Stimulated activated naive CD4-positive, alpha-beta T cell (primary cell): ENCODE data around the gene VTN.

Source experiments
- DNase-seq, 6 experiments: peaks; one replicate each; lab custom pipeline; 2025; lab: John Stamatoyannopoulos, UW

Gene VTN, protein sequence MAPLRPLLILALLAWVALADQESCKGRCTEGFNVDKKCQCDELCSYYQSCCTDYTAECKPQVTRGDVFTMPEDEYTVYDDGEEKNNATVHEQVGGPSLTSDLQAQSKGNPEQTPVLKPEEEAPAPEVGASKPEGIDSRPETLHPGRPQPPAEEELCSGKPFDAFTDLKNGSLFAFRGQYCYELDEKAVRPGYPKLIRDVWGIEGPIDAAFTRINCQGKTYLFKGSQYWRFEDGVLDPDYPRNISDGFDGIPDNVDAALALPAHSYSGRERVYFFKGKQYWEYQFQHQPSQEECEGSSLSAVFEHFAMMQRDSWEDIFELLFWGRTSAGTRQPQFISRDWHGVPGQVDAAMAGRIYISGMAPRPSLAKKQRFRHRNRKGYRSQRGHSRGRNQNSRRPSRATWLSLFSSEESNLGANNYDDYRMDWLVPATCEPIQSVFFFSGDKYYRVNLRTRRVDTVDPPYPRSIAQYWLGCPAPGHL

DNA sequence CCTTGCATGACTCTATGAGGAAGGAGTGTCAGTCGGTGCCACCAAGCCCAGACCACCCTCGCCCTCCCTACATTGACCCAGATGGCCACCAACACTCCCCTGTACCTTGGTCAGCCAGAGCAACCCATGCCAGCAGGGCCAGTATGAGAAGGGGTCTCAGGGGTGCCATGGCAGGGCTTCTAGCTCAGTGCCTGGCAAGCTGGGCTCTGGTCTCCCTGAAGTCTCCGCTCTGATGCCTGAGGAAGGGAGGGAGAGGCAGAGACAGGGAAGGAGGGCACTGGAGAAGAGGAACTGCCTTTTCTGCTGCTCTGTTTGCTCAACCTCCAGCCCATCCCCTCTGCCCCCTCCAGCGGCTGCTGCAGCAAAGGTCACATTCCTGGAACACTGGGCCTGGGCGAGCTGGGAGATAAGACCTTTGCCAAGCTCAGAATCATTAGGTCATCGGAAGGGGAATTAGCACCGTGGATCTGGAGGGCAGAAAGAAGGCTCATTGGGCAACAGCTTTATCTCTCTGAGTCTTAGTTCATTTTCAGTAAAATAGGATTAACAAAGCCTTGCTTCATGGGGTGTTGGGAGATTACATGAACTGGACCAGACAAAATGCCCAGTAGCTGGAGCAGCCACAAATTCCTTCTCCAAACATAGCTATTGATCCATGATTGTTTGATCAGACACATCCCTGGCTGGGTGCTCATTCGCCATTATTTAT lies at the start of gene VTN:
TSS of gene VTN (minus strand) at position 273 of the 709 bp plus-strand sequence. CDS start at position 169, 104 bp downstream.
- no peak for DNase-seq

DNA sequence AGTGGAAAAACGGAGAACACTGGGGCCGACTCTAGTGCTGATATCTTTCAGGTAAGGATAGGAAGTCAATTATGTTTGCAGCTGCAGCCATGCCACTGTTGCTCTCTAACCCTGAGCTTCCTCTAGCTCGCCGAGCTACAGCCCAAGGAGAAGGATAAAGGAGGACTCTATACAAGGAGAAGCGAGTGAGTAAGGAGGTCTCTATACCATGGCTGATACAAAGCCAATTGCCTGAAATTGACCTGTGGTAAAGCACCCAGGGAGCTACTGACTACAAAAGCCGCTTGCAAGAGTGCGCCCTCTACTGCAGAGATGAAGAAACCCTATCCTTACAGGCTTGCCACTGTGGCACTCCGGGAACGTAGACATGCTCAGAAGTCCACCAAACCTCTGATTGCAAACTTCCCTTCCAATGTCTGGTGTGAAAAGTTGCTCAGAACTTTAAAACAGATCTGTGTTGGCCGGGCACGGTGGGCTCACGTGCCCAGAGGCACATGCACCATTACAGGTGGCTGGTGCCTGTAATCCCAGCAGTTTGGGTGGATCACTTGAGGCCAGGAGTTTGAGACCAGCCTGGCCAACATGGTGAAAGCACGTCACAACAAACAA lies 46.7 kb upstream of the VTN start:
- peak in 5 of 6 experiments; percentile 7 to 59 (median 27) for DNase-seq

DNA sequence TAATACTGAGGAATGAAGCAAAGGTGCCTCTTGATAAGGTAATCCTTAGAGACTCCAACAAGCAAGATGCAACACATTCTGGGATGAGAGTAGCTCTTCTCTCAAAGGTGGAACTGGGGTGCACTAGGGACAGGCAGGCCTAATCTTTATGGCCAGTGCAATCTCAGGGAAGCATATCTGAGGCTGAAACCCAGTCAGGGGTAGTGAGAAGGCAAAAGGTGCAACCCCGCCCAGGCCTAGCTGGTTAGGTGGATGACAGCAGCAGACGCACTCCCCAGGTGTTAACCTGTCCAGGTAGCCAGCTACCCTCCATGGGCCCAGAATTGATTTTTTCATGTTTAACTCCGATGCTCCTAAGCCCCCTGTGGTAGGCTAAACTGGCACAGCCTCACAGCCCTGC lies 45.8 kb upstream of the VTN start:
- no peak for DNase-seq

DNA sequence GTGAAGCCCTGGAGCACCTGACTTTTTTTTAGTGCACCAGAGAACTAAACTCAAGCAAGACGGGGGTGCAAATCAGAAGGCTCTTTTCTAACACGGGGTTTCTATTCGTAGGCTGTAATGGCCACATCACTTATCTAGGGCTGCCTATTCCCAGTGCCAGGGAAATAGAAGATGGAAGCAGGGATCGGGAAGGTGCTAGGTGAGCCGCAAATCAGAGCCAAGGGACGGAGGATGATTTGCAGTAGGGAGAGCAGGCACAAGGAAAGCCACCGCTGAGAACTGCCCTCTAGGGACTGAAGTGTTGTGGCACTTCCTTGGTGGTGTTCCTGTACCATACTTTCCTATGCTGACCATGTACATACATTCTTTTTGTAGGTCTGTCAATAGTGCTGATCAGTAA lies 43.7 kb upstream of the VTN start:
- DNase-seq, result no peak

DNA sequence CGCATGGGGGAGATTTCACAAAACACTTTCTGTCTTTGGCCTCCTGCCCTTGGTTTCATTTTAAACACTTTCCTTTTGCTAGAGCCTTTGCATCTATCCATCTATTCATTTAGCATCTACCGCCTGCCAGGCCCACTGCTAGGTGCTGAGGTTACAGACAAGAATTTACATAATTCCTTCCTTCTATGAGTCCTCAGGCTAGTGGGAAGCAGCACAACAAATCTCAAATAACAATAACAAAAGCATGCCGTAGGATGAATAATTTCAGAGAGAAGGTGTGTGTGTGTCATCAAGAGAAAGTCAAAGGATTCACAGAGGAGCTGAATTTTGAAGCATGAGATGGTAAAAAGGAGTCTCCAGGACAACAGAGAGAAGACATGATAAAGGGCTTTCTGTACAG lies 42.0 kb upstream of the VTN start:
- no peak for DNase-seq

DNA sequence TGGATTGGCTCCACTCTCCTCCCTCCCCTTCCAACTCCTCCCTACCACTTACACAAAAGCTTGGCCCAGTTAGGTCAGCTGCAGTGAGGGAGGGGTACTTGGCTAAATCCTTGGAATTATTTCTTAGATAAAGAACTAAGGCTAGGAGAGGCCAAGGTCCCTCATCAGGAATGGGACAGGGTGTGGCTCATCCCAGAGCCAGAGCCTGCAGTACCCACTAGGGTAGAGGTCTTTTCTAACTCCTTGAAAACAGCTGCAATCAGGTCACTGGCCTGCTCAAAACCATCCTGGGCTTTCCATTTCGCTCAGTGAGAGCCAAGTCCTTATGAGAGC lies 37.8 kb upstream of the VTN start:
- no peak for DNase-seq

DNA sequence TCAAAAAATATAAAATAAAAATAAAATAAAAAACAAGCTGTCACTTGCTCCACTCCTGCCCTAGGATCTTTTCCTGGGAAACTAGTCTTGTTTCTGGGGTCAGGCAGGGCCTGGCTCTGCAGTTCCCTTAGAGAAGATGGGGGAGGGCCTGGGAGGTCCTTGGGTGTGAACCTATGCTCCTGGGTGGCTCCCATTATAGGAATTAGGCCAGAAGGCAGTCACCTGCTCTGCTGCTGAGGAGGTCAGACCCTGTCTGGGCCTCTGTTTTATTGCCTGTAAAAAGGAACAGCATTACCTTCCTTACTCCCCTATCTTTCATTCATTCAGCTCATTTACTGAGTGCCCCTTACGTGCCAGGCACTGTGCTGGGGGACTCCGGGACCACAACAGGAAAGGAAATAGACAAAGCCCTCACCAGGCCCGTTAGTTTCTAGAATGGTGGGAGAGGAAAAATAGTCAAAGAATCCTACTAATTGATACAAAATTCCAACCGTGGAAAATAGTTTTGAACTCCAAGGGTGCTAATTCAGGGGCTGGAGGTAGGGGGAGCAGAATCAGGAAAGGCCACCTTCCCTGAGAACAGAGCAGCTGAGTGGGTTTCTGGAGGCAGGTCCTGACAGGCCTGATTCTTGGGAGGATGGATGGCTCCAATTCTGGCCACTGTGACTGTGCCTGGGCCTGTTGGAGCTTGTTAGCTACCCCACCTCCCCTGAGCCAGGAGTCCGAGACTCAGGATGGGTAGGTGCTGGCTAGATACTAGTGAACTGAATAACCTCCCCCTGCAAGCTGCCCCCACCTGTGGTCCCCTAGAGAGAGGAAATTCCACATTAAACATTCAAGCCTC lies 37.2 kb upstream of the VTN start:
- DNase-seq, result no peak

DNA sequence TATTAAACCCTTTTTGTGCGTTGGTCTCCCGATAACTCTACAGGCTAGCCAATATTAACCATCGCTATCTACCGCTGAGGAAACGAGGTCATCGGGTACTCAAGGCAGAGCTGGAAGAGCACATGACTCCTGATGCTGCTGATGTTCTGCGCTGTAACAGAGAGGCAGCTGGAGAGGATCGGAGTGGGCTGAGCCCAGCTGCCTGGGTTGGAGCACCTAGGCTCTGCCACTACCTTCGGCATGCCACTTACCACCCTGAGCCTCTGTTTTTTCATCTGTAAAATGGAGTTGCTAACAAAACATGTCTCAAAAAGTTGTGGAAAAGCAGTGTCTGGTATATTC lies 36.3 kb upstream of the VTN start:
- DNase-seq, result no peak

DNA sequence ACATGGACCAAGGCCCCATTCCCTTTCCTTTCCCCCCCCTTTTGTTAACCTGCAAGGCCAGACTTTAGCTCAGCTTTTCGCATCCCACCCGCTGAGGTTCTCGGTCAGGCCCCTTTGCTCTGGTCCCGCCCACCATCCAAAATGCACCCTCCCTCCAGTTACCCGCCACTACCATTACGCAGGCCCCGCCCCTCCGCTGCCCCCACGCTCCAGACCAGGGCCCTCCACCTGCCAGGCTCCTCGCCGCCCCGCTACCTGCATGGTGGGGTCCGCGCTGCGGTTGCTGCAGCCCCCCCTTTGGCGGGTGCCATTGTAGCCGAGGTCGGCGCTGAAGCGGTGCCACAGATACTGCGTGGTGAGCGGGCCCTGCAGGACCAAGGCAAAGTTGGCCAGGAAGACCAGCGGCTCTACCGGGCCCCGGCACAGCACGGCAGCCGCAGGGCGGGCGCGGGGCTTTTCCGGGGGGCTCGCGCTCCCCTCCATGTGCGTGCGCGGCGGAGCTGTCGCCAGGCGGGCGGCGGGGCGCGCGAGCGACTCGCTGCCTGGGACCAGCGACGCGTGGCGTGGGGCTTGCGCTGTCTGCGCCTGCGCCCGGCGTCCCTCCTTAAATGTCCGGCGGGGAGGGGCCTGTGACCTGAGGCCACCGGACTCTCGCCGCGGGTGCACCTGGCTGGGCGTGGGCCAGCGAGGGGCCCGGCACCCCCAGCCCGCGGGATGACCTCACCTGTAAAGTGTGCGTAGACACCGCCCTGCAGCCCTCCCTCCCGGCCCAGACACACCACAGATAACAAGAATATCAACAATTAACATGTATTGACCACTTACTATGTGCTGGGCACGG lies 35.7 kb upstream of the VTN start, which contains the start of gene SLC46A1:
TSS of gene SLC46A1 (minus strand) at position 581 of the 841 bp plus-strand sequence. CDS start at position 483, 98 bp downstream.
- peak in 5 of 6 experiments; percentile 9 to 45 (median 25) for DNase-seq

DNA sequence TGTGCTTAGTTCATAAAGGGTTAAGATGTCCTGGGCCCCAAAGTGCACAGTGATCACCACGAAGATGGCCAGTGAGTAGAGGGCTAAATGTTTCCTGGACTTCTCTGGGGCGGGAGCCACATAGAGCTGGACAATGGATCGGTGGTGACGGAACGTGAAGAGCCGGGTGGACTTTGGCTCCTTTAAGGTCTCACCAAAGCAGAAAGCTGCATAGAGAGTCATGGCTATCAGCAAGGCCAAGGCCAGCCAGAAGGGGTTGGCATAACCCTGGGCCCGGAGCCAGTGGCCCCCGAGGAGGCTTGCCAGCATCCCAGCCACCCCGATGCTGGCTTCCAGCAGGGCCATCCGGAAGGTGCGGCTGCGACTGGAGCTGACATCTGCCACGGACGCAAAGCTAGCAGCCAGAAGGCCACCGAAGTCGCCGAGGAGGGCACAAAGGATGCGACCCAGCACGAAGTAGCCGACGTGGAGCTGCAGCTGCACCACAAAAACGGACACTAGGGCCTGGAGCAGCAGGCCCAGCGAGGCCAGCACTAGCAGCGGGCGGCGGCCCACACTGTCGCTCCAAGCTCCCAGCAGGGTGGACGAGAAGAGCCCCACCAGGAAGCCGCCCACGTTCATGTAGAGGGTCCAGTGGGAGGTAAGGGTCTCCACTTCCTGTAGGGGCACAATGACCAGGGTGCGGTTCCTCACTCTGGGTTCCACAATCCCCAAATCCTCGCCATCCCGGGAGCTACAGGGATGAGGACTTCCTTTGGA lies 34.9 kb upstream of the VTN start:
- no peak for DNase-seq

DNA sequence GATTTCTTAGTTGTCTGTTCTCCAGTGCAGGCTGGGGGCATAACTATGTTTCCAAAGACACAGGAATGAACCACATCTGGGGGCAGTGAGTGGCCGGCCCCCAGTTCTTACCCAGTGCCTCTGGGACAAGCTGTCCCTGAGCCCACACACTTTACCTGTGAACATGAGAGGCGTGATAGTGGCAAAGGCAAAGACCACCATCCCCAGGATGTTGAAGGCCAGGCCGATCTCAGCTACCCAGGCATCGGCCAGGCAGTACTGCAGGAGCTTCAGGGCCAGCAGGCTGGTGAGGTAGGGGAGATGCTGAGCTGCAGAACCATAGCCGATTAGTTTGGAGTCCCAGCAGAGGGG lies 34.3 kb upstream of the VTN start:
- no peak for DNase-seq

DNA sequence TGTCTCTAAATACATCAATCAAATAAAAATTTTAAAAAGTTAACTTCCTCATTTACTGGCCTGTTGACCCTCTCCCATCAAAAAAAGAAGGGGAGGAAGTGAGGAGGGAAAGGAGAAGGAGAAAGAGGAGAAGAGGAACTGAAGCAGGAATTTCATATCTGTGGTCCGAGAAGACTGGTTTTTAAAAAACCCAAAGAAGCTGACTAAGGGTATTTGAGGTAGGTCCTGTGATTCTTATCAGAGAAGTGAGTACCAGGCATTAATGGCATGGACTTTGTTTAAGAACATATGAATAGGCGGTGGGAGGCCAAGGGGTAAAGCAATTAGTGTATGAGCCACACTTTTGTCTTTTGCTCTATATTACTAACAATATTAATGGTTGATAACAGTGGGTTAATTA lies 33.9 kb upstream of the VTN start:
- DNase-seq, result no peak

DNA sequence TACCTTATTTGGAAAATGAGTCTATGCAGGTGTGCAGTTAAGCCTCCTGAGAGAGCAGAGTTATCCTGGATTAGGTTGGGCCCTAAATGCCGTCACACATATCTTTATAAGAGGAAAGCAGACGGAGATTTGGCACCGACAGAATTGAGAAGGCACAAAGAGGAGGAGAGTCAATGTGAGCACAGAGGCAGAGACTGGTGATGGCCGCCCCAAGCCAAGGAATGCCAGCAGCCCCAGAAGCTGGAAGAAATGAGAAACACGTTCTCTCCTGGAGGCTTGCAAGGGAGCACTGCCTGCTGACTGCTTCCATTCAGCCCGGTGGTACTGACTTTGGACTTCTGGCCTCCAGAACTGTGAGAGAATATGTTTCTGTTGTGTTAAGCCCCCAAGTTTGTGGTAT lies 32.7 kb upstream of the VTN start:
- no peak for DNase-seq

DNA sequence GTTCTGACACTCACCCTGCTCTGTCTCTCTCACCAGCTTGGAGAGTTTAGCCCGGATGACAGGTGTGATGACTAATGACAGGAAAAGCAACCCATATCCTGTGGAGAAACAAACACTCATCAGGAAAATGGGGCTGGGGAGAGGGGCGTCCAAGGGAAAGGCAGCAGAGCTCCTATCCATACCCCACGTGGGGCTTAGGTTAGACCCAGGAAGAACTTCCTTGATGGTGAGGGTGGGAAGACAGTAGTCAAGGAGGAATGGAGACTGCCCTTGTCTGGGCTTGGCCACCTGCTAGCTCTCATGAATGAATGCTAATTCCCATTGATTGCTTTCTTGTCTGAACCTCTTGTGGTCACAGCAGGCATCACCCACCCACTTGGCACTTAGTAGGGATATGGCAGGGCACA lies 32.1 kb upstream of the VTN start:
- DNase-seq, result no peak

DNA sequence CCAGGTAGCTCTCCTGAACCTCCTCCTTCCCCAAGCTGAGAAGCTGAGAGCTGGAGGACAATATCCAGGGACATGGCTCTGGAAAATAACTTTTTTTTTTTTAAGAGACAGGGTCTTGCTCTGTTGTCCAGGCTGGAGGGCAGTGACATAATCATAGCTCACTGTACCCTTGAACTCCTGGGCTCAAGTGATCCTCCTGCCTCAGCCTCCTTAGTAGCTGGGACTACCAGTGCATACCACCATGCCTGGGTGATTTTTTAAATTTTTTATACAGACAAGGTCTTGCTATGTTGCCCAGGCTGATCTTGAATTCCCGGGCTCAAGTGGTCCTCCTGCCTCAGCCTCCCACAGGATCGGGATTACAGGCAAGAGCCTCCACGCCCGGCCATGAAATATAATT lies 29.7 kb upstream of the VTN start:
- no peak for DNase-seq

DNA sequence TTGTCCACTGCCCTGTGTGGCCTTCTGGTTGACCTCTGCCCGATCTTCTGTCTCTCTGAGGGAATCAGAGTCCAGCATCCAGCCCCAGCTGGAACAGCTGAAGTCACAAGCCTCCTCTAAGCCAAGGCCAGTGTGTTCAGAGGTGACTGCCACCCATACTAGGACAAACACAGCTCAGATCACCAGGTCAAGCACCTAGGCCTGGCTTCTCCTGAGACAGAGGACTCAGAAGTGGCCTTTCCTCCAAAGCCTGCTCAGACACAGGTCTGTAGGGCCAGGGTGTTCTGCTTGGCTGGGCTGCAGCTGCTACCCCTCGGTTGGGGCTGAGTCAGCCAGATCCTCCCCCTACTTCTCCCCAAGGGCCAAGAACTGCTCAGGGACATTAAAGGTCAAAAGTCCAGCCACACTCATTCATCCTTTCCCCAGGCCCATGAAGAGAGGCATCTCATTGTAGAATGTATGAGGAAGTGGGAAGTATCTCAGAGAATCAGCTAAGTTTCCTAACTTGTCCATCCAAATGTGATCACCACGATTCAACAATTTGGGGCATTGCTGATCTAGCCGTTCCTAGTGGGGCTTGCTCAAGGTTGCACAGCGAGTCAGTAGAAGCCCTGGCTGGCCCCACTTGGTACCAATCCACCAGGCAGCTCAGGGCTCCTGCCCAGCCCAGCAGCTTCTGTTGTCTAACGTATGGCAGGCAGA lies 28.3 kb upstream of the VTN start:
- no peak for DNase-seq

DNA sequence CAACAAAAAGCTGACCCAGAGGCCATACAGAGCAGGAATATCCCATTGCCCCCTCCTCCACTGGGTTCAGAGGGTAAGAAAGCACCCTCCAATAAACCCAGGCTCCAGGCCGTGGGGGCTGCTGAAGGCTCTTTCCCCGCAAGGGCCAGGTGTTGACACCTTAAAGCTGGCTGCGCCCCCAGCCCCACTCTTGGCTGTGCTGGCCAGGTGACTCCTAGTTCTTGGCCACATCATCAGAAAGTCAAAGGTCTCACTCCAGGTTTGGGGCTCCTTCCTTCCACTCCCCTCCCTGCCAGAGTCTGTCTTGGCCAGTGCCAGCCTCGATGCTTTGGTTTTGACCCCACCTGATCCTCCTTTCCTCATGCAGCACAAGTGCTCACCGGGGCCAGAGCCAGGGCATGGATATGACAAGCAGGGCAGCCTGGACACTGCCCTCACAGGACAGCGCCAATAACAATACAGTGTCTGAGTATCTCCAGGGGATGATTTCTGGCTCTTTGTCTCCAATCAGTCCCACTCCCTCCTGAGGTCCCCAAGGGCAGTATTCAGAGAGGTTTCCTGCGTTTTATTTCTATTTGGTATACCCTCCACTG lies 27.7 kb upstream of the VTN start:
- no peak for DNase-seq

DNA sequence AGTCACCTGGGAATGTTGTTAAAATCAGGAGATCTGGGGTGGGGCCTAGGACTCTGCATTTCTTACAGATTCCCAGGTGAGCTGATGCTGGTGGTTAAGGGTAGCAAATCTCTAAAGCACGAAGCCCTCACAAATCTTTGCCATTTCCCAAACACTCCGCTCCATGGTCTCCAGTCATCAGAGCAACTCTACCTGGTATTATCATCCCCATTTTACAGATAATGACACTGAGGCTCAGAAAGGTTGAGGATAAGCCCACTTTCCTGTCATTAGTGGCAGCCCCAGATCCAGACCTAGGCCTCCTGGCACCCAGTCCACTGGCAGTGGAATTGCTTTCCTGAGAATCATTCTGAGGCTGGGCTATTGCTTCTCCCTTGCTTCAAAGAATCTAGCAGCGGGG lies 27.2 kb upstream of the VTN start:
- no peak for DNase-seq

DNA sequence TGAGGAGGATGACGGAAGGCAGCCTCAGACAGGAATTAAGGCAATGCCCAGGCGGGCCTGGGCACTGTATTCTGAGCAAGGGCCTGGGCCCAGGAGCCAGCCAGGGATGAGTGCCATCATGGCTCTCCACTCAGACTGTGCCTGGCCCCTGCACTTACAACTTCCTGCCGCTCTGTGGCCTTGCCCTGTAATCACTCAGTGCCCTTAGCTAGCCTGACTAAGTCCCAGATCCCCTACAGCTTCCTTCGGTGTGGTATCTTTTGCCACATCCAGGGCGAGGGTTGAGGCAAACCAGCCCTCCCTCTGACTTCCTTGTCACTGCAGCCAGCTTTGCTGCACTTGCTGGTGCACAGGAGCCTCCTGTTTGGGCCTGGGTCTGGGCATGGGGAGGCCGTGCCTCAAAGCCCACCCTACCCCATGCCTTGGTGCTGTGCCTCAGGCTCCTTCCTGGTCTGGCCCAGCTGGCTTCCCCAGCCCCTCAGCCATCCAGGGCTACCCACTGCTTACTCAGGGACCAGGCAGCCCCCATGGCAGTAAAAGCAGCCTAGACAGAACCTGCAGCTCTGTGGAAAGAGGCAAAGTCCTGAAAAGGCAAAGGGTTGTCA lies 26.6 kb upstream of the VTN start:
- no peak for DNase-seq
